ENCODE data around the gene USP13.

USP13 gene

DNA sequence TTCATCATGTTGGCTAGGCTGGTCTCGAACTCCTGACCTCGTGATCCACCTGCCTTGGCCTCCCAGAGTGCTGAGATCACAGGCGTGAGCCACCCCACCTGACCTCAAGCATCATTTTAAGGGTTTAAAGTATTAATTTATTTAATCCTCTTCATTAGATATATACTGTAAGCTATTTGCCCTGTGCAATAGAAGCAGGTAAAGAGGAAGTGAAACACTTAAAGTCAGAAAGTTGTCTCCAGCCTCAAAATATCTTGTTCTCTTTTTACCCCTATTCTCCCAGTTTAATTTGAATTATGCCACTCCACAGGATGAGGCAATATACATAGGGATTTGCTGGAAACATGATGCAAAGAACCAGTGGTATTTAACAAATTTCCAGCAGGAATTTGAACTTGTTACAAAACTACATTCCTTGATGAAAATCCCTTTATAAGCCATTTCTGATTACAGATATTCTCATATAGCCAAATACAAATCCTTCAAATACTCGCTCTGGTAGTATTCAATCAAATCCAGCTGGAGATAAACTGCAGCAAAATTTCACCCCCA, 46.2 kb upstream of the USP13 start:
- H3K27ac ChIP-seq (ENCODE audit: poor library complexity, severe bottlenecking): no peak overlapping the region
- H3K9me3 ChIP-seq (ENCODE audit: severe bottlenecking): no peaks in the 10 kb centered on the region
- no peaks in the 10 kb centered on the region for H3K27me3 ChIP-seq (ENCODE audit: insufficient read depth, poor library complexity, severe bottlenecking)
- DNase-seq (ENCODE audit: low spot score) (no peak), ATAC-seq (ENCODE audit: low read depth) (no peak)
- H3K4me1 ChIP-seq (ENCODE audit: insufficient read depth, poor library complexity, severe bottlenecking): no peaks in the 10 kb centered on the region
- no peak overlapping the region for H3K4me3 ChIP-seq (ENCODE audit: severe bottlenecking)
- TF ChIP-seq, protein P1, sequence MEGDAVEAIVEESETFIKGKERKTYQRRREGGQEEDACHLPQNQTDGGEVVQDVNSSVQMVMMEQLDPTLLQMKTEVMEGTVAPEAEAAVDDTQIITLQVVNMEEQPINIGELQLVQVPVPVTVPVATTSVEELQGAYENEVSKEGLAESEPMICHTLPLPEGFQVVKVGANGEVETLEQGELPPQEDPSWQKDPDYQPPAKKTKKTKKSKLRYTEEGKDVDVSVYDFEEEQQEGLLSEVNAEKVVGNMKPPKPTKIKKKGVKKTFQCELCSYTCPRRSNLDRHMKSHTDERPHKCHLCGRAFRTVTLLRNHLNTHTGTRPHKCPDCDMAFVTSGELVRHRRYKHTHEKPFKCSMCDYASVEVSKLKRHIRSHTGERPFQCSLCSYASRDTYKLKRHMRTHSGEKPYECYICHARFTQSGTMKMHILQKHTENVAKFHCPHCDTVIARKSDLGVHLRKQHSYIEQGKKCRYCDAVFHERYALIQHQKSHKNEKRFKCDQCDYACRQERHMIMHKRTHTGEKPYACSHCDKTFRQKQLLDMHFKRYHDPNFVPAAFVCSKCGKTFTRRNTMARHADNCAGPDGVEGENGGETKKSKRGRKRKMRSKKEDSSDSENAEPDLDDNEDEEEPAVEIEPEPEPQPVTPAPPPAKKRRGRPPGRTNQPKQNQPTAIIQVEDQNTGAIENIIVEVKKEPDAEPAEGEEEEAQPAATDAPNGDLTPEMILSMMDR (IDR thresholded peaks at IDR 0.05; ENCODE audit: poor library complexity, severe bottlenecking): no peak
- H3K36me3 ChIP-seq (ENCODE audit: low read depth): peaks cover 48% of the 10 kb centered on the region

GRCh38 chr3:179608931-179609720, 43.7 kb upstream of the USP13 start:
- Histone ChIP-seq H3K4me3 (ENCODE audit: severe bottlenecking) (no peak overlapping the region), H3K4me1 (ENCODE audit: insufficient read depth, poor library complexity, severe bottlenecking) (peaks cover 6% of the 10 kb centered on the region), H3K9me3 (ENCODE audit: severe bottlenecking) (no peaks in the 10 kb centered on the region), H3K36me3 (ENCODE audit: low read depth) (peaks cover 42% of the 10 kb centered on the region), H3K27me3 (ENCODE audit: insufficient read depth, poor library complexity, severe bottlenecking) (no peaks in the 10 kb centered on the region), H3K27ac (ENCODE audit: poor library complexity, severe bottlenecking) (no peak overlapping the region)
- TF ChIP-seq, protein P1 (IDR thresholded peaks at IDR 0.05; ENCODE audit: poor library complexity, severe bottlenecking): no peak
- no peak for ATAC-seq (ENCODE audit: low read depth)
- no peak for DNase-seq (ENCODE audit: low spot score)

DNA sequence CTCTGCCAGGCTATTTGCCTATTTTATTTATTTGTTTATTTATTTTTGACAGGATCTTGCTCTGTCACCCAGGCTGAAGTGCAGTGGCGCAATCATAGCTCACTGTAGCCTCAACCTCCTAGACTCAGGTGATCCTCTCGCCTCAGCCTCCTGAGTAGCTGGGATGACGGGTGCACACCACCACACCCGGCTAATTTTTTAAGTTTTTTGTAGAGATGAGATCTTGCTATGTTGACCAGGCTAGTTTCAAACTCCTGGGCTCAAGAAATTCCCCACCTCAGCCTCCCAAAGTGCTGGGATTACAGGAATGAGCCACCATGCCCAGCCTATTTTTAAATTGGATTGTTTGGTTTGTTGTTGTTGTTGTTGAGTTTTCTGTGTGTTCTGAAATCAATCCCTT, 42.8 kb upstream of the USP13 start:
- H3K27ac ChIP-seq (ENCODE audit: poor library complexity, severe bottlenecking): no peak overlapping the region
- peaks cover 50% of the 10 kb centered on the region for H3K36me3 ChIP-seq (ENCODE audit: low read depth)
- H3K27me3 ChIP-seq (ENCODE audit: insufficient read depth, poor library complexity, severe bottlenecking): no peaks in the 10 kb centered on the region
- no peaks in the 10 kb centered on the region for H3K9me3 ChIP-seq (ENCODE audit: severe bottlenecking)
- H3K4me3 ChIP-seq (ENCODE audit: severe bottlenecking): no peak overlapping the region
- TF ChIP-seq, protein P1 (IDR thresholded peaks at IDR 0.05; ENCODE audit: poor library complexity, severe bottlenecking): no peak
- ATAC-seq (ENCODE audit: low read depth) (no peak), DNase-seq (ENCODE audit: low spot score) (no peak)
- peaks cover 6% of the 10 kb centered on the region for H3K4me1 ChIP-seq (ENCODE audit: insufficient read depth, poor library complexity, severe bottlenecking)

DNA sequence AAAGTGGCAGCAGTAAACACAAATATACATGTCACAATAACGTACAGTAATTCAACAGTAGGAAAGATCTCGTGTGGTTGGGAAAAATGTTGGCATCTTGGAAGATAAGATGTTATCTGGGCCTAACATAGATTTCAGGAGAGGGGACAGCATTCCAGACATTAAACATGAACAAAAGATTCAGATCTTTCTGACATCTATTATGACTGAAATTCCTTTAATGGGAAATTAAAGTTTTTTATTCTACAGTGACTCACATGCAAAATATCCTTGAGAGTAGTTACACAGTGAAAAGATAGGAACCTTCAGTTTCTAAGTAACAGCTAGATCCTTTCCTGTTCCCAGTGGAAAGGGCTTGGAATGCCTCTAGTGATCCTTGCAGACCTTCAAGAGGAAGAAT, 39.0 kb upstream of the USP13 start:
- Histone ChIP-seq H3K27me3 (ENCODE audit: insufficient read depth, poor library complexity, severe bottlenecking) (no peaks in the 10 kb centered on the region), H3K4me3 (ENCODE audit: severe bottlenecking) (no peak overlapping the region), H3K36me3 (ENCODE audit: low read depth) (peaks cover 67% of the 10 kb centered on the region), H3K27ac (ENCODE audit: poor library complexity, severe bottlenecking) (no peak overlapping the region), H3K9me3 (ENCODE audit: severe bottlenecking) (no peaks in the 10 kb centered on the region), H3K4me1 (ENCODE audit: insufficient read depth, poor library complexity, severe bottlenecking) (peaks cover 6% of the 10 kb centered on the region)
- ATAC-seq (ENCODE audit: low read depth) (0 out of 3 replicates have a peak, but pooled peaks have one; percentile 35), DNase-seq (ENCODE audit: low spot score) (no peak)
- TF ChIP-seq, protein P1 (IDR thresholded peaks at IDR 0.05; ENCODE audit: poor library complexity, severe bottlenecking): no peak
